GM19099 (cell line): ENCODE data around the gene MRPL37.

Experiments used
- POLR2A ChIP-seq: IDR thresholded peaks from 3 replicates; pipeline ENCODE4 v1.6.1; 2011; ENCODE audit warnings: low read depth; ENCODE audit not compliant: insufficient read length; ENCODE audit errors: extremely low read depth

The MRPL37 gene

DNA sequence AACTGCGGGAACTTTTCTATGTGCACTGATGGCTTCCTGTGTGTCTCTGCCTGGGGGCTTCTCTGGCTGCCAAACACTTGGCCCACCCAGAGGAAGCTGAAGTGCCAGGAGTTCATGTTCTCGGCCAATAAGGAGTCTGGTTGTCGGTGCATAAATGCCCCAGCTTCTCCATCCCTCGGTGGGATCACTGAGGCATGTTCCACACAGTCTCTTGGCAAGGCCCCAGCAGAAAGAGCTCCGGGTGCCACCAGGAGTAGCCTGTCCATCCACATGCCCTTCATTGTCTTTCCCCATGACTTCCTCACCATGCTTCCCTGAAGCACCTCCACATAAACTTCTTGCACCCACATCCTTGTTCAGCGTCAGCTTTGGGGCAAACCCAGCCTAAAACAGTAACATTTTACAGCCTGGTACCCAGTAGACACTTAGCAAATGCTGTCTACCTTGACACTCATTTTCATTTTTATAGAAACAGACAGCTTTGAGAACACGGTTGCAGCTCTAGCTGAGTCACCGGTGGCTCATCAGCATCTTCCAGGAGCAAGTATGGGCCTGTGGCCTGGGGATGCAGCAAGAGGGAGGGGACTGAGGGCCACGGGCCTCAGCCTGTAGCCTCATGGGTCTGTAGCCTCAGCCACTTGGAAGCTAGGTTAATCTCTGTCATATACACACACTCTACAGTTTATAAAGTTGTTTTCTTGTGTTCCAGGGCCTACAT lies 32.4 kb upstream of the MRPL37 start:
- no peak for TF ChIP-seq POLR2A

DNA sequence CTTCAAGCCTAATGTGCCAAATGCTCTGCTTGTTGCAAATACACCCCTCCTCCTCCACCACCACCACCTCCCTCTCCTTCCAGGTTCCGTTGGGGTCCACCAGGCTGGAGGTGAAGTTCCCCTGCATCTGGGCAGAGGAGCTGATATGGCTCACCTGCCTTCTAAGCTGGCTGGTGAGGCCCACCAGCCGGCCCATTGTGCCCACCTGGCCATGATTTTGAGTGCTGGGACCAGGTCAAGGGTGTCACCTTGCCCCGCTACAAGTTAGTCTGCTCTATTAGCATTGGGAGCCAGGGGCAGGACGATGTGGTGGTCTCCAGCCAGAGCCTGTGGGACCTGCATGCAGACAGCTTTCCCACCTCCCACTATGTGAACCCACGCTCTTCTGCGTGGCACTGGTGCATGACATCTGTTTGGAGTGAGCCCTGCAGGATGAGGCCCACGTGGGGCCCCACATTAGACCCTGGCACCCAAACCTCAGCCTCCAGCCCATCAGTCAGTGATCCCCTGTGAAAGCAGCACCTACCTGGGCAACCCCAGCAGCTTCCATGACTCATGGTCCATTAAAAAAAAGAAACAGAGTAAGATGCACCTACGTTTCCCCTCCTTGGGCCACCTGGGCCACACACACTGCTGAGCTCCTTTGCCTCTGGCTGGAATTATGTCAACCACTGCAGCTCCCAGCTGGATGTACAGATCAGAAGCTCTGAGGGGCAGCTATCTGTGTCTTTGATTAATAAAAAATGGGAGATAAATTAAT lies 31.6 kb upstream of the MRPL37 start:
- TF ChIP-seq POLR2A, result no peak

DNA sequence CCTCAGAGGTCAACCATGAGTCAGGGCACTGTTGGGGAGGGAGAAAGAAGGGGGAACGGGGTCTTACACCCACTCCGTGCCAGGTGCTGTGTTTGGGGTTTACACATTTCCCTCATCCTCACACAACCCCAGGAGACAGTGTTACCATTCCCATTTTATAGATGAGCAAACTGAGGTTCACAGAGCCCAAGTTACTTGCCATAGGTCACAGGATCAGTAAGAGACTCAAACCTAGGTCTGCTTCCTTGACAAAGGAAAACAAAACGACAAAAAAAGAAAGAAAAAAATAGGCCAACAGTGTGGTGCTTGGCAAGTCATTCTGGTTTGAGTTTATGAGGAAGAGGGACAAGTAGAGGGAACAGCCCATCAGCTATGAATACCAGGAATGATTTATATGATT lies 30.9 kb upstream of the MRPL37 start:
- TF ChIP-seq POLR2A, result no peak

DNA sequence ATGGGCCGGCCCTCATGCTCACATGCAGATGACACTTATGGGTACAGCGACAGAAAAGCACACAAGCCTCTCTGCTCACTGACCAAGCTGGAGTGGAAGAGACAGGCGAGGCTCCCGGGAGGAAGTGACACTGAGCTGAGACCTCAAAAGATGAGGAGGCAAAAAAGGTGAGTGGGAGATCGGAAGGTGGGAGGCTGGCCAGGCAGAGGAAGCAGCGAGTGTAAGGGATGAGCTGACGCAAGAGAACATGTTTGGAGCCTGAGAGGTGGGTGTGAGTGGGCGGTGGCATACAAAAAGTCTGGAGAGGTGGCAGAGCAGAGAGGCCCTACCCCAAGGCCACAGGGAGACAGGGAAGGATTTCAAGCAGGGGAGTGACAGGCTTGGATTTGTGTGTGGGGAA lies 29.0 kb upstream of the MRPL37 start:
- no peak for TF ChIP-seq POLR2A

DNA sequence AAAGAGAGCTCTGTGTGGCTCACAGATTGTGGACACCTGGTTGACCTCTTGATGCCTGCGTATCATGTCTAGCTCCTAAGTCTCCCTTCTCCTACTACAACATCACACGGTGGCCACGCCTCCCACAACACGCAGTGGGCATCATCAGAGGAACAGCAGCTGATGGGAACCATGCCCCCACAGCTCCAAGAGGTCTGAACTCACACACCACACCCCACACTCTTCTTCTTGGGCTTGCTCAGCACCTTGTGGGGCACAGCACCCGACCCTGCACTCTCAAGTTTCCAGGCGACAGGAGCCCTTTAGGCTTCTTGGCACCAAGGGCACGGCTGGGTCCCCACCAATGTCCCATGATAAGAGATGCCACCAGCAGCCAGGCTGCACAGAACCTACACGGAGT lies 28.4 kb upstream of the MRPL37 start:
- no peak for TF ChIP-seq POLR2A

DNA sequence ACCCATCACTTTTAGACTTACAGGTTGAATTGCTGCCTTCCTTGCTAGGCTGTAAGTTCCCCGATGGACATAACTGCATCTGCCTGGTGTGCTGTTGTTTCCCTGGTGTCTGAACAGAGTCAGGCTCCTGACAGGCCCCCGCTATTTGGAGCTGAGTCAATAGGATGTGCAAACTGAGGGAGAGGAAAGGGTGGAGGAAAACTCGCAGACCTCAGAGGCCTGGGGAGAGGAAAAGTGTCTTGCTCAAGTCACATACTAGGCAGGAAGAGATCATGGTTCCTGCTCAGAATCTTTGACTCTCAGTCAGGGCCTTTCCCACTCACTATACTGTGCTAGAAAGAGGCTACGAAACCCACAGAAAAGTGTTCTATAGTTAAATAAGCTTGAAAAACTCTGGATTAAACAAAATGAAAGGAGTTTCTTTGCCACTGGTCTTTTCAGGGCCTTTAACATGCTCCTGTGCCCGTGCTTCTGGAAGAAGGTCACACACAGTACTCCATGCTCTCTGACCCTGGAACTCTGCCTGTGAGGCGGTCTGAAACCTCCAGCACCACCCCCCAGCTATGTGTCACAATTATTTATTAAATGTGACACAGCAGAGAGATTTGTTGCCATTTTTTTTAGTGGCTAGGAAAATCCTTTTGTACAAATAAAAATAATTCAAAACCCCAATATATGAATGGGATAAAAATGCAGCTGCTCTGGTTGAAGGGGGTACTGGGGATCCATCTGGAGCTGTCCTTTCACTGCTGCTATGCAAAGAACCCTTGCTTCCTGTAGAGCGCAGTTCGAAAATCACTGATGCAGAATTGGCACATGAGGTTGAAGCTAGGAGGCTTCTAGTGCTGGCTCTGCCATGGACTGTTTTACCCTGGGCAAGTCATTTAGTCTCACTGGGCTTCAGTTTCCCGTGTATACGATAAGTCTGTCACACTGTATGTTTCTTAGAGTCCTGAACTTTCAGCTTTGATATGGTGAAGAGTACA lies 27.1 kb upstream of the MRPL37 start:
- no peak for TF ChIP-seq POLR2A

DNA sequence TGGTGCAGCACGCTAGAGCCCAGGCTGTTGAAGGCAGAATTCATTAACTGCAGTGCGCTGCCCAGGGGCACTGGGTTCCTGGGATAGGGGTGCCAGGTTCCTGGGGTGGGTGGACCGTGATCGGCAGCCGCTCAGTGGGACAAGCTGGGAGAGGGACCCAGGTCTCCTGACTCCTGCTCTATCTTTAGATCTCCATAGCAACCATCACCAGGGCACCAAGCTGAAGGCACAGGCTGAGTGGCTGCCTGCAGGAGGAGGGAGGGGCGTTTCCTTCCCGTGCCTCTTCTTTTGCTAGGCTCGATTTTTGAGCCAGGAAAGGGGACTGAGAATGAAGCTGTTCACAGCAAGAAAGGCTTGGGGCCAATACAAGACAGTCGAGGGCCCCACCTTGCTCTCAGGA lies 26.3 kb upstream of the MRPL37 start:
- TF ChIP-seq POLR2A, result no peak

DNA sequence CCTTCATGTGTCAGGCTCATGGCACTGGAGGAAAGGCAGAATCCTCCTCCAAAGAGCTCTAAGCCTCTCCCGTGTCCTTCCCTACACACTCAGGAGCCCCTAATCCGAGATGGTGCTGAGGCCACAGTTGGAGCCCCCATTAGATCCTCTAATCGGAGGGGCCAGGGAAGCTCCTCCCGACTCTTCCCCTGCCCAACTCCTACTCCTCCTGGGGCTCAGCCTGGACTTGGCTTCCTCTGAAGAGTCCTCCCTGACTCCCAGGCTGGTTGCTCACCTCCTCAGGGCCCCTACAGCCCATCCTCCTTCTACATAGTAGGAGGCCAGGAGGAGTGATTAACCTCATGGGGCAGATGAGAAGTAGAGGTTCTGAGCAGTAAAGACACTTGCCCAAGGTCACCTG lies 25.9 kb upstream of the MRPL37 start:
- TF ChIP-seq POLR2A, result no peak

DNA sequence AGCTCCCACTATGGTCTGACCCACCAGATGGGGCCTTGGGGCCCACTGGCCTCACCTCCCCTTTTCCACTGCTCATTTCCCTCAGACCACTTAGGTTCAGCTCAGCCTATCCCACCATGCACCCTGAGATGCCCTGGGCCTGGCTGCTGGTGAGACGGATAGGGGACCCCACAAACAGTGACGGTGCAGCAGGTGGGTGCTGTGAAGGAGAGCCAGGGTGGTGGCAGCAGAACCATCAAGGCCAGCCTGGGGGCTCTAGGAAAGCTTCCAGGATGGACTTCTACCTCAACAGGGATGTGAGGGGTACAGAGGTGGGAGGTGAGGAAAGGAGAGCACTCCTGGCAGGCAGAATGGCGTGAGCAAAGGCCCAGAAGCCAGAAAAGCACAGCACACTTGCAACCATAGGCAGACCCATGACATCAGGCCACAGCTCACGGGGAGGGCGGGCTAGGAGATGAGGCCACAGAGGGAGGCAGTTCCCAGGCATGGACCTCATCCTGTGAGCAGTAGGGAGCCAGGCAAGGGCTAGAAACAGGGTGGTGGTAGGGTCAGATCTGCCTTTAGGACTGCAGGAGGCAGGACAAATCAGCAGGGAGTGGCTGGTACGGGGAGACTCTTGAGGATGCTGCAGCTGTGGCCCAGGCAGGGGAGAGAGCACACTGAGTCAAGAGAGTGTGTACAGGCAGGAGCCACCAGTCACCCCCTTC lies 23.2 kb upstream of the MRPL37 start:
- TF ChIP-seq POLR2A, result no peak

DNA sequence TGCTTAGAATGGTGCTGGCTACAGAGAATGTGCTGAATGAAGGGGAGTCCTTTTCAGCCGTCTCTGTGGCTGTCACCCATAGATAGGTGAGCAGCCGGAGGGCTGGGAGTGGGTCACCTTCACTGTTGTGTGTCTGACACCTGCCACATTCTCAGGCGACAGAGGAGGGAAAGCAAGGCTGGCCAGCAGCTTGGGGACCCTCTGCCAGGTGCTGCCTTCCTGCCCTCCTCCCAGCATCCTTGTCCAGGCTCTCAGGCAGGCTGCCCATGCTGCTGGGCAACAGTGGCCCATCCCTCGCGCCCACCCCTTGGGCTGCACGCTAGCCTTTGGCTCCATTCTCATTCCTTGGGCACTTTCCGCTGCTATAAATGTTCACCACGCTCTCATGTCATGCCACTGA lies 22.2 kb upstream of the MRPL37 start:
- TF ChIP-seq POLR2A, result no peak

DNA sequence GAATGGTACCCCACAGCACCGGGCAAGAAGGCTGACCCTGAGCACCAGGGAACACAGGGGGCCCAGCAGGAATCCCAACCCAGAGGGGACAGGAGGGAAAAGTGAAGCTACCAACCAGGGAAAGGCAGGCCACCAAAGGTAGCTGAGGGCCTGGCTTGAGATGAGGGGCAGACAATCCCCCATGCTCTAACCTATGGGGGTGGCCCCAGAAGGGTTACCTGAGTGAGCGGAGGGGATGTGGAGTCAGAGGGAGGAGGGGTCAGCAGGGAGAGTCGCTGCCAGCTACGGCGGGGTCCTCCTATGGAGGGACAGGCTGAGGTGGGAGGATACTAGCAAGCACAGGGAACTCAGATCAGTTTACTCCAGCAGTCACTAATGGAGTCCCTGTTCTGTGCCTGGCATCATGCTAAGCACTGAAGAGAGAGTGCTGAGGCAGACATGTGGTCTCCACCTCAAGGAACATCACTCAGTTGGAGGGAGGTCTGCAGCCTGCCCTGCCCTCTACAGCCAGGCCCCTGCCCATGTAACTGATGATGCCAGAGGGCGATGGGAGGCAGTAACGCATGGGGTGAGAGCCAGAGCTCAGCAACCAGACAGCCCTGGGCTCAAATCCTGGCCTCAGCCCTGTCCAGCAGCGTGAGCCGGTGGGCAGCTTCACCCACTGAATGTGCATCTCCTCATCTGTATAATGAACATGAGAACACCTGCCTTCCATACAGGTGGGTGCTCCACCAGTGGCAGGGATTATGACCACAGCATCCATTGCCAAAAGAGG lies 21.5 kb upstream of the MRPL37 start:
- TF ChIP-seq POLR2A, result no peak

DNA sequence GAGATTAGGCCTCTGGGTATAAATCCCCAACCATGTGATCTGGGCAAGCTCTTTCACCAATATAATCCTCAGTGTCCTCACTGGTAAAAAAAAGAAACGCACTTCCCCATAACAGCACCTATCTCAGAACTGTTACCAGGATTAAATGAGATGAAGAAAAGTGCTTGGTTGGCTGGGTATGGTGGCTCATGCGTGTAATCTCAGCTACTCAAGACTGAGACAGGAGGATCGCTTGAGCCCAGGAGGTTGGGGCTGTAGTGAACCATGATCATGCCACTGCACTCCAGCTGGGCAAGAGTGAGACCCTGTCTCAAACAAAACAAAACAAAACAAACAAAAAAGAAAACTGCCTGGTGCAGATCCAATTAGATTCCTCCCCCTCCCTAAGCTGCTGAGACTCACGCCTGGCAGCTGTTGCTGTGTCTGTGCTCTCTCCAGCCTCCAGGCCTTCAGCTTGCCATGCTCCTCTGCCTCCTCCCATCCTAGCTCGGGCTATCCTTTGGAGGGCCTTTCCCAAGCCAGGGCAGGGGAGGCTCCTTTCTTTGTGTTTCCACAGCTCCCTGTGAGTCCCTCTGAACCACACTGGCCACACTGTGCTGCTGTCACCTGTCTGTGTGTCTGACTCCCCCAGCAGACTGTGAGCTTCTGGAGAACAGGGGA lies 19.1 kb upstream of the MRPL37 start:
- TF ChIP-seq POLR2A, result no peak

DNA sequence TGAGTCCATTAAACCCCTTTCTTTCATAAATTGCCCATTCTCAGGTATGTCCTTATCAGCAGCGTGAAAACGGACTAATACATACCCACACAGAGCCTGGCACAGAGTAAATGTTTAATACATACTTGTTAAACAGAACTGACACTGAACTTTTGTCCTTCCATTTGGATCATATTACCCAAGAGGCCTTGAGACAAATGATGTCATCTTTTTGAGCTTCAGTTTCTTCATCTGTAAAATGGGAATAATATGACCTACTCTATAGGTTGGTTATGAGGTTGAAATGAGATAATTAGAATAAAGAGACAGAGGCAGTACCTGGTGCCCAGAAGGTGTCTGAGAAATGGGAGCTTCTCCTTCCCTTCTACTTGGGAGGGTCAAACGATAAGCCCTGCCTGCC lies 13.9 kb upstream of the MRPL37 start:
- TF ChIP-seq POLR2A, result no peak
